Fibroblast of lung (primary cell): ENCODE results near the gene PRKCG. TPM values are rescaled to one million over a fixed set of nuclear protein-coding genes. Genes with fewer than 3 reads are reported as not detected.

Experiments used
- DNase-seq, 2 donors: peaks; one replicate each; pipeline versions ENCODE4 v3.0.0 to v3.0.0-alpha.2; 2010; ENCODE audit warnings: low read depth in 2 of 2
- H2AFZ ChIP-seq: 2 replicates; pipeline ENCODE4 v1.5.1; 2012; ENCODE audit warnings: low read length, control low read depth, inconsistent platforms
- H3K27ac ChIP-seq: 2 replicates; pipeline ENCODE4 v1.5.1; 2011; ENCODE audit warnings: low read length, control low read depth; ENCODE audit not compliant: insufficient read depth
- H3K27me3 ChIP-seq: 2 replicates; pipeline ENCODE4 v1.5.1; 2011; ENCODE audit warnings: mild to moderate bottlenecking, low read length; ENCODE audit not compliant: control insufficient read depth, insufficient read depth
- H3K36me3 ChIP-seq: 2 replicates; pipeline ENCODE4 v1.5.1; 2011; ENCODE audit warnings: low read length; ENCODE audit not compliant: control insufficient read depth, insufficient read depth
- H3K4me1 ChIP-seq: 2 replicates; pipeline ENCODE4 v1.5.1; 2011; ENCODE audit warnings: low read length; ENCODE audit not compliant: control insufficient read depth, insufficient read depth; ENCODE audit errors: extremely low read depth
- H3K4me2 ChIP-seq: 2 replicates; pipeline ENCODE4 v1.5.1; 2011; ENCODE audit warnings: low read length, control low read depth; ENCODE audit not compliant: insufficient read depth; ENCODE audit errors: extremely low read depth
- H3K4me3 ChIP-seq, 4 experiments: fragments of 200-600 bp in 1 of 4; sonication (generic) in 1 of 4; replicated peaks in 1 of 4; 2 replicates each; pipeline ENCODE4 v1.5.1; 2011 to 2016; ENCODE audit warnings: low read length in 4 of 4, low read depth in 3 of 4, mild to moderate bottlenecking in 3 of 4, control low read depth in 2 of 4, inconsistent platforms in 1 of 4, mixed read lengths in 1 of 4; ENCODE audit not compliant: insufficient read depth in 1 of 4; ENCODE audit errors: control extremely low read depth in 1 of 4
- H3K79me2 ChIP-seq: 2 replicates; pipeline ENCODE4 v1.5.1; 2012; ENCODE audit warnings: mild to moderate bottlenecking, low read length, inconsistent platforms; ENCODE audit not compliant: control insufficient read depth, insufficient read depth
- H3K9ac ChIP-seq: 2 replicates; pipeline ENCODE4 v1.5.1; 2011; ENCODE audit warnings: mild to moderate bottlenecking, low read length, control low read depth; ENCODE audit not compliant: insufficient read depth
- H3K9me3 ChIP-seq: 2 replicates; pipeline ENCODE4 v1.5.1; 2012; ENCODE audit warnings: low read depth, low read length; ENCODE audit not compliant: control insufficient read depth, insufficient read depth
- H4K20me1 ChIP-seq: 2 replicates; pipeline ENCODE4 v1.5.1; 2011; ENCODE audit warnings: low read length; ENCODE audit not compliant: control insufficient read depth, insufficient read depth; ENCODE audit errors: extremely low read depth
- EZH2 ChIP-seq: IDR thresholded peaks from 2 replicates; pipeline ENCODE4 v1.5.1; 2012; ENCODE audit warnings: low read length, control low read depth, mild to moderate bottlenecking; ENCODE audit errors: missing control alignments
- polyA plus RNA-seq, 2 donors: library from polyadenylated mRNA; depleted of rRNA in 1 of 2; stranded (reverse) in 1 of 2; unstranded in 1 of 2; fragments of >200 nt; gene quantifications; 2 replicates each; pipeline ENCODE4 v1.2.1, GENCODE V29; 2011 to 2012; ENCODE audit warnings: missing spikeins in 1 of 2
- total RNA-seq: library from RNA; depleted of rRNA; stranded (reverse); fragments of >200 nt; gene quantifications from 2 replicates; pipeline ENCODE4 v1.2.1, GENCODE V29; 2014
- TF ChIP-seq, protein P1 (sequence below), 2 donors: IDR thresholded peaks in 1 of 2; conservative IDR thresholded peaks in 1 of 2; 1 replicate in 1 of 2; 2 replicates in 1 of 2; pipeline ENCODE4 v1.5.1; 2011 to 2012; ENCODE audit warnings: low read length in 2 of 2, control low read depth in 1 of 2, inconsistent platforms in 1 of 2, low read depth in 1 of 2, mild to moderate bottlenecking in 1 of 2

PRKCG gene
- total and polyA plus RNA-seq, 2 donors (not counting 1 experiment from before 2014, with no cell fraction given), result not detected

DNA sequence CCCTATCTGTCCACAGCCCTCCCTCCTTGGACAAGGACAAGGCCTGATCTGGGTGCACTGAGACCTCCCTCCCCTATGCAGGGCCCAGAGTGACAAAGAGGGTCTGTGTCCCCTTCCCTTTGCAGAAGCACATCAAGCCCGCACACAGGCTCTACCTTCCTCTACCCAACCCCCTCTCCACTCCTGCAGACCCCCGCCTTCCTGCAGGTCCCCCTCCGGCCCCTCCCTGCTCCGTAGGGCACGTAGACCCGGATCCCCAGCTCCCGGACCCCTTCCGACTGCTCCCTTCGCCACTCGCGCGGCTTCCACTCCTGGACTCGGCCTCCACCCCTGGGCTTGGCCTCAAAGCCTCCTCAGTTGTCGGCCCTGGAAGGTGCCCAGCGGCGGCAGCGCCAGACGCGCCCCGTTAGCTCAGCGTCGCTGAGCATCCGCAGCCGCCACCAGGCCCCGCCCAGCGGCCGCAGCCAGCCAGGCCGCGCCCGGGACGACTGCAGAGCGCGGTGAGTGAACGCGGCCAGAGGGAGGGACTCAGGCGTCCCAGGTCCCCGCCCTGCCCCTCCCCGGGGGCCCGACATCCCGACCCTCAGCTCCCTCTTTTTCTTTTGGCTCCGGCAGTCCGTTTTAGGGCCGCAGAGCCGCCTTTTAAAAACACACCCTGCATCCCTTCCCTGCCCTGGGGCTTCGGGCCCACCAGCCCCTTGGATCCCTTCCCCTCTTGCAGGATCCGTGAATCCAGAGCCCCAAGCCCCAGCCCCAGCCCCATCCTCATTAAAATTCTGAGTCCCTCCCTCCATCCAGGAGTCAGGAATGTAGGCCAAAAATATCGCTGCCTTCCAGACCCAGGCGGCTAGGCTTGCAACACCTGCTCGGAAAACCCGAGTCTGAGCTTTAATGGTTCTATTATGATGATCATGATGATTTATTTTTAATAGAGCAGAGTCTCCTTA is 15.8 kb upstream of the PRKCG start:
- TF ChIP-seq, protein P1, sequence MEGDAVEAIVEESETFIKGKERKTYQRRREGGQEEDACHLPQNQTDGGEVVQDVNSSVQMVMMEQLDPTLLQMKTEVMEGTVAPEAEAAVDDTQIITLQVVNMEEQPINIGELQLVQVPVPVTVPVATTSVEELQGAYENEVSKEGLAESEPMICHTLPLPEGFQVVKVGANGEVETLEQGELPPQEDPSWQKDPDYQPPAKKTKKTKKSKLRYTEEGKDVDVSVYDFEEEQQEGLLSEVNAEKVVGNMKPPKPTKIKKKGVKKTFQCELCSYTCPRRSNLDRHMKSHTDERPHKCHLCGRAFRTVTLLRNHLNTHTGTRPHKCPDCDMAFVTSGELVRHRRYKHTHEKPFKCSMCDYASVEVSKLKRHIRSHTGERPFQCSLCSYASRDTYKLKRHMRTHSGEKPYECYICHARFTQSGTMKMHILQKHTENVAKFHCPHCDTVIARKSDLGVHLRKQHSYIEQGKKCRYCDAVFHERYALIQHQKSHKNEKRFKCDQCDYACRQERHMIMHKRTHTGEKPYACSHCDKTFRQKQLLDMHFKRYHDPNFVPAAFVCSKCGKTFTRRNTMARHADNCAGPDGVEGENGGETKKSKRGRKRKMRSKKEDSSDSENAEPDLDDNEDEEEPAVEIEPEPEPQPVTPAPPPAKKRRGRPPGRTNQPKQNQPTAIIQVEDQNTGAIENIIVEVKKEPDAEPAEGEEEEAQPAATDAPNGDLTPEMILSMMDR (conservative IDR thresholded peaks at IDR 0.05 in 1 of 2, IDR thresholded peaks at IDR 0.05 in 1 of 2; ENCODE audit: low read depth in 1 of 2, low read length in 2 of 2), result no peak
- TF ChIP-seq EZH2, result no peak
- Histone ChIP-seq H3K36me3 (peaks cover 3% of the 10 kb centered on the region), H3K79me2 (peaks cover 18% of the 10 kb centered on the region), H3K9ac (peak overlapping the region; percentile 86), H3K9me3 (no peaks in the 10 kb centered on the region), H3K4me2 (peak overlapping the region; percentile 93), H3K27ac (peak overlapping the region; percentile 100), H3K27me3 (no peaks in the 10 kb centered on the region), H4K20me1 (no peaks in the 10 kb centered on the region), H2AFZ (peak overlapping the region; percentile 42), H3K4me1 (peaks cover 7% of the 10 kb centered on the region), H3K4me3 (peak overlapping the region; percentile 37 to 60 (median 54))
- DNase-seq, result peak; percentile 59 to 66

DNA sequence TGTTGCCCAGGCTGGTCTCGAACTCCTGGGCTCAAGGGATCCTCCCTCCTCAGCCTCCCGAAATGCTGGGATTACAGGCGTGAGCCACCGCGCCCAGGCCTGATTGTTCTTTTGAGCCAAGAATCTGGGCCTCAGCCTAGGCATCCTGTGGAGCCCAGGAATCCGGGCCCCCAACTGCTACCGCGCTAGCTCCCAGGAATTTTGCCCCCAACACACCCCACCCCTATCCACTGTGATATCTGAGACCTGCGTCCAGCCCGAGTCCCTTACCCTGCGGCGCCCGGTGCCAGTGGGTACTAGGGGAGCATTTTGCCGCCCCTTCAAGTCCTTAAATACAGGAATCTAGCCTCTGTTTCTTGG is 15.2 kb upstream of the PRKCG start:
- Histone ChIP-seq H3K36me3 (peaks cover 3% of the 10 kb centered on the region), H3K9me3 (no peaks in the 10 kb centered on the region), H3K4me2 (peak overlapping the region; percentile 93), H3K27ac (peak overlapping the region; percentile 100), H2AFZ (no peak overlapping the region), H3K27me3 (no peaks in the 10 kb centered on the region), H3K79me2 (peaks cover 19% of the 10 kb centered on the region), H3K9ac (peak overlapping the region; percentile 86), H3K4me3 (peak overlapping the region; percentile 36 to 60 (median 54)), H4K20me1 (no peaks in the 10 kb centered on the region), H3K4me1 (peaks cover 7% of the 10 kb centered on the region)
- DNase-seq, result peak in 1 of 2 donors; percentile 21
- TF ChIP-seq, protein P1 (conservative IDR thresholded peaks at IDR 0.05 in 1 of 2, IDR thresholded peaks at IDR 0.05 in 1 of 2; ENCODE audit: low read depth in 1 of 2, low read length in 2 of 2), result no peak
- no peak for TF ChIP-seq EZH2

DNA sequence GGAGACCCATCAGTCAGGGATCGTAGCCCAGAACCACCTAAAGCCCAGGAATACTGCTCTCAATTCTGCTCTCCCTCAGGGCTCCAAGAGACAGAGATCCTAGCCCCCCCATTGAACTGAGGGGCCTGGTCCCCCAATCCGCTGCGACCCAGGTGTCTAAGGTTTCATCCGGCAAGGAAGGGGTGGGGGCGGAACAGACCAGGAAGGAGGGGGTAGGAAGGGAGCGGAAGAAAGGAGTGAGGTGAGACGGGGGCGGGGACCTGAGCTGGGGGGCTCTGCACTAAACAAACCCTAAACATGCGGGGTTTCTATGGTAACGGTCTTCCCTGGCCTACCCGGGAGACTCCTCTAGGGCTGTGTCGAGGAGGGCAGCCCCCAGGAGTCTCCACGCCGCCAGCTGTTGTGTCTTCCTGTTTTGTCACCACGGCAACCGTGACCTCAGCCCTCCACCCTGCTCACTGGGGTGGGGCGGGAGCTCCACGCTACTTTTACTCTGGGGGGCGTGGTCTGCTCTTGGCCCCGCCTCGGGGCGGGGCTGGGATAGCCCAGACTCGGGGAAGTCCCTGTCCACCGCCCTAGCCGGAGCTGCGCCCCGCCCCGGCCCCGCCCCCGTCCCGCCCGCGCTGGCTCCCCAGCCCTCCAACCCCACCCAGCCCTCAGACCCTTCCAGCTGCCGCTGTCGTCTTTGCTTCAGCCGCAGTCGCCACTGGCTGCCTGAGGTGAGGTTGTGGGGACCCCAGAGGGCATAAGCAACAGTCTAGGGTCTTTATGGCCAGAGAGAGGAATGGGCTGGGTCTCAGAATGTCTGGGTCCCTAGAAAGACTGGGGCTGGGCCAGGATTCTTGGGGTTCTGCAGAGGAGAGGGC is 14.5 kb upstream of the PRKCG start, which contains the start of gene MYADM:
Gene MYADM, plus strand, starts transcription at position 659 of the 866 bp plus-strand sequence. CDS start 5,647 bp downstream, outside the sequence.
- Histone ChIP-seq H2AFZ (no peak within 1 kb of the TSS), H3K4me3 (peak within 1 kb of the TSS; percentile 93 to 99 (median 96)), H3K4me2 (peak within 1 kb of the TSS; percentile 93), H3K9me3 (no peaks in the 10 kb centered on the region), H3K9ac (peak within 1 kb of the TSS; percentile 99), H3K36me3 (peaks cover 3% of the 10 kb centered on the region), H3K79me2 (peaks cover 19% of the 10 kb centered on the region), H3K27me3 (no peaks in the 10 kb centered on the region), H4K20me1 (no peaks in the 10 kb centered on the region), H3K4me1 (peaks cover 7% of the 10 kb centered on the region), H3K27ac (peak within 1 kb of the TSS; percentile 100)
- TF ChIP-seq, protein P1 (conservative IDR thresholded peaks at IDR 0.05 in 1 of 2, IDR thresholded peaks at IDR 0.05 in 1 of 2; ENCODE audit: low read depth in 1 of 2, low read length in 2 of 2), result no peak
- TF ChIP-seq EZH2, result no peak
- peak; percentile 97 to 98 for DNase-seq
